SIG-M5 treated with dmso at 0.1 percent for 504 hours (cell line): ENCODE measurements around the gene GALNT17.
"Not testable (repeated sequence)": the region's sequence is repeated elsewhere in the genome, so short reads cannot be mapped to it uniquely, and the experiment has no call there.

Source experiments
- DNase-seq: peaks from one replicate; lab custom pipeline; 2025; ENCODE audit not compliant: unreplicated experiment; lab: John Stamatoyannopoulos, UW

Gene GALNT17

GRCh38 chr7:71165708-71166107, 33.8 kb downstream of the GALNT17 start:
- no peak for DNase-seq

GRCh38 chr7:71171476-71171875, 39.5 kb downstream of the GALNT17 start:
- DNase-seq = no peak

GRCh38 chr7:71173955-71174354, 42.0 kb downstream of the GALNT17 start:
- no peak for DNase-seq

- no peak for DNase-seq
Observed at GRCh38 chr7:71182438-71182935, 50.5 kb downstream of the GALNT17 start.

GRCh38 chr7:71184136-71184535, 52.2 kb downstream of the GALNT17 start:
- no peak for DNase-seq

GRCh38 chr7:71184609-71185008, 52.7 kb downstream of the GALNT17 start:
- DNase-seq = no peak

- no peak for DNase-seq
Observed at GRCh38 chr7:71186535-71187057, 54.7 kb downstream of the GALNT17 start.

- DNase-seq = no peak
Observed at GRCh38 chr7:71191771-71192170, 59.8 kb downstream of the GALNT17 start.

- DNase-seq = no peak
Observed at GRCh38 chr7:71193099-71193810, 61.3 kb downstream of the GALNT17 start.

- DNase-seq = no peak
Observed at GRCh38 chr7:71198391-71198790, 66.4 kb downstream of the GALNT17 start.

GRCh38 chr7:71198887-71199286, 66.9 kb downstream of the GALNT17 start:
- DNase-seq = no peak

- DNase-seq = no peak
Observed at GRCh38 chr7:71206184-71206583, 74.2 kb downstream of the GALNT17 start.

- DNase-seq = no peak
Observed at GRCh38 chr7:71208881-71209280, 76.9 kb downstream of the GALNT17 start.

- DNase-seq = not testable (repeated sequence)
Observed at GRCh38 chr7:71209484-71209883, 77.5 kb downstream of the GALNT17 start.

GRCh38 chr7:71210220-71210619, 78.3 kb downstream of the GALNT17 start:
- DNase-seq = no peak

- DNase-seq = not testable (repeated sequence)
Observed at GRCh38 chr7:71212433-71212832, 80.5 kb downstream of the GALNT17 start.

GRCh38 chr7:71216211-71216610, 84.3 kb downstream of the GALNT17 start:
- no peak for DNase-seq

GRCh38 chr7:71220210-71220695, 88.3 kb downstream of the GALNT17 start:
- peak; percentile 1 for DNase-seq

GRCh38 chr7:71221049-71221448, 89.1 kb downstream of the GALNT17 start:
- DNase-seq = no peak

- no peak for DNase-seq
Observed at GRCh38 chr7:71221549-71221948, 89.6 kb downstream of the GALNT17 start.

- DNase-seq = no peak
Observed at GRCh38 chr7:71227126-71227525, 95.2 kb downstream of the GALNT17 start.

- DNase-seq = no peak
Observed at GRCh38 chr7:71229148-71229547, 97.2 kb downstream of the GALNT17 start.

- DNase-seq = no peak
Observed at GRCh38 chr7:71229699-71230098, 97.8 kb downstream of the GALNT17 start.
